ENCODE measurements around the gene ERLEC1.

DNA sequence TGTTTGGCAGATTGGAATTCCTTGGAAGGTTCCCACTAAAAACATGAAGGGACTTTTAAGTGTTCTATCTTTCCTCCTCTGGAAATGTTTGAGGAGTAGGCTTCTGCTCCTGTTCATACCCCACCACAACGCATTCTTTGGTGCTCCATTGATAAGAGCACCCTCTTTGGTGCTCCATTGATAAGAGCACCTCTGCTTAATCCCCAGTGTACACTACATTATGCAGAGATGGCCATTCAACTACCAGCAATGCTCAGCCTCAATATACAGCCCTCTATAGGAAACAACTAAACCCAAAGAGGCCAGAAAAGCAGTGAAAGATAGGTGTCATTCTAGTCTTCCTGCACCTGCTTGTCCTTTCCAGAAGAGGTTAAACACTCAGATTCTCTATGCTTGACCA is 21.1 kb upstream of the ERLEC1 start:
- TF ChIP-seq, protein P1, sequence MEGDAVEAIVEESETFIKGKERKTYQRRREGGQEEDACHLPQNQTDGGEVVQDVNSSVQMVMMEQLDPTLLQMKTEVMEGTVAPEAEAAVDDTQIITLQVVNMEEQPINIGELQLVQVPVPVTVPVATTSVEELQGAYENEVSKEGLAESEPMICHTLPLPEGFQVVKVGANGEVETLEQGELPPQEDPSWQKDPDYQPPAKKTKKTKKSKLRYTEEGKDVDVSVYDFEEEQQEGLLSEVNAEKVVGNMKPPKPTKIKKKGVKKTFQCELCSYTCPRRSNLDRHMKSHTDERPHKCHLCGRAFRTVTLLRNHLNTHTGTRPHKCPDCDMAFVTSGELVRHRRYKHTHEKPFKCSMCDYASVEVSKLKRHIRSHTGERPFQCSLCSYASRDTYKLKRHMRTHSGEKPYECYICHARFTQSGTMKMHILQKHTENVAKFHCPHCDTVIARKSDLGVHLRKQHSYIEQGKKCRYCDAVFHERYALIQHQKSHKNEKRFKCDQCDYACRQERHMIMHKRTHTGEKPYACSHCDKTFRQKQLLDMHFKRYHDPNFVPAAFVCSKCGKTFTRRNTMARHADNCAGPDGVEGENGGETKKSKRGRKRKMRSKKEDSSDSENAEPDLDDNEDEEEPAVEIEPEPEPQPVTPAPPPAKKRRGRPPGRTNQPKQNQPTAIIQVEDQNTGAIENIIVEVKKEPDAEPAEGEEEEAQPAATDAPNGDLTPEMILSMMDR (IDR thresholded peaks at IDR 0.05; ENCODE audit: low read depth, low read length, missing input control): no peak
- TF ChIP-seq YY1 (IDR thresholded peaks at IDR 0.05): no peak
- no peak for TF ChIP-seq SP1 (IDR thresholded peaks at IDR 0.05)
- TF ChIP-seq TAF1 (conservative IDR thresholded peaks at IDR 0.05): no peak
- TF ChIP-seq NR2F2 (IDR thresholded peaks at IDR 0.05): no peak
- TF ChIP-seq, protein P2, sequence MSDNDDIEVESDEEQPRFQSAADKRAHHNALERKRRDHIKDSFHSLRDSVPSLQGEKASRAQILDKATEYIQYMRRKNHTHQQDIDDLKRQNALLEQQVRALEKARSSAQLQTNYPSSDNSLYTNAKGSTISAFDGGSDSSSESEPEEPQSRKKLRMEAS (IDR thresholded peaks at IDR 0.05): no peak
- no peak for TF ChIP-seq RAD21 (IDR thresholded peaks at IDR 0.05)
- TF ChIP-seq ATF3 (IDR thresholded peaks at IDR 0.05): no peak
- TF ChIP-seq JUND (IDR thresholded peaks at IDR 0.05): no peak
- TF ChIP-seq, protein P3, sequence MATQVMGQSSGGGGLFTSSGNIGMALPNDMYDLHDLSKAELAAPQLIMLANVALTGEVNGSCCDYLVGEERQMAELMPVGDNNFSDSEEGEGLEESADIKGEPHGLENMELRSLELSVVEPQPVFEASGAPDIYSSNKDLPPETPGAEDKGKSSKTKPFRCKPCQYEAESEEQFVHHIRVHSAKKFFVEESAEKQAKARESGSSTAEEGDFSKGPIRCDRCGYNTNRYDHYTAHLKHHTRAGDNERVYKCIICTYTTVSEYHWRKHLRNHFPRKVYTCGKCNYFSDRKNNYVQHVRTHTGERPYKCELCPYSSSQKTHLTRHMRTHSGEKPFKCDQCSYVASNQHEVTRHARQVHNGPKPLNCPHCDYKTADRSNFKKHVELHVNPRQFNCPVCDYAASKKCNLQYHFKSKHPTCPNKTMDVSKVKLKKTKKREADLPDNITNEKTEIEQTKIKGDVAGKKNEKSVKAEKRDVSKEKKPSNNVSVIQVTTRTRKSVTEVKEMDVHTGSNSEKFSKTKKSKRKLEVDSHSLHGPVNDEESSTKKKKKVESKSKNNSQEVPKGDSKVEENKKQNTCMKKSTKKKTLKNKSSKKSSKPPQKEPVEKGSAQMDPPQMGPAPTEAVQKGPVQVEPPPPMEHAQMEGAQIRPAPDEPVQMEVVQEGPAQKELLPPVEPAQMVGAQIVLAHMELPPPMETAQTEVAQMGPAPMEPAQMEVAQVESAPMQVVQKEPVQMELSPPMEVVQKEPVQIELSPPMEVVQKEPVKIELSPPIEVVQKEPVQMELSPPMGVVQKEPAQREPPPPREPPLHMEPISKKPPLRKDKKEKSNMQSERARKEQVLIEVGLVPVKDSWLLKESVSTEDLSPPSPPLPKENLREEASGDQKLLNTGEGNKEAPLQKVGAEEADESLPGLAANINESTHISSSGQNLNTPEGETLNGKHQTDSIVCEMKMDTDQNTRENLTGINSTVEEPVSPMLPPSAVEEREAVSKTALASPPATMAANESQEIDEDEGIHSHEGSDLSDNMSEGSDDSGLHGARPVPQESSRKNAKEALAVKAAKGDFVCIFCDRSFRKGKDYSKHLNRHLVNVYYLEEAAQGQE (IDR thresholded peaks at IDR 0.05): no peak
- no peak for TF ChIP-seq EGR1 (IDR thresholded peaks at IDR 0.05; ENCODE audit: low read depth in 2 of 2)

Measured in liver (tissue), 3 donors.